SU-DHL-6 (cell line): ENCODE results near the gene ACTN1.

Source experiments
- H2AFZ ChIP-seq: fragments of 200-600 bp; sonication (generic); 2 replicates; pipeline ENCODE4 v1.6.1; 2014; ENCODE audit warnings: low read depth, mild to moderate bottlenecking, moderate library complexity, mixed read lengths, antibody characterized with exemption, low read length; ENCODE audit not compliant: severe bottlenecking
- H3F3A ChIP-seq: fragments of 200-600 bp; shearing (Covaris generic); 2 replicates; pipeline ENCODE4 v1.6.0; 2016; ENCODE audit warnings: antibody characterized with exemption, mild to moderate bottlenecking; ENCODE audit not compliant: insufficient read depth
- H3K27ac ChIP-seq: fragments of 200-600 bp; sonication (generic); 2 replicates; pipeline ENCODE4 v1.5.1; 2016; ENCODE audit warnings: low read depth, mild to moderate bottlenecking, low read length, moderate library complexity, mixed read lengths
- H3K27me3 ChIP-seq: fragments of 200-600 bp; sonication (generic), shearing (Covaris generic); 2 replicates; pipeline ENCODE4 v1.6.0; 2014; ENCODE audit warnings: mild to moderate bottlenecking, low read length
- H3K36me3 ChIP-seq: fragments of 200-600 bp; sonication (generic); 2 replicates; pipeline ENCODE4 v1.6.1; 2014; ENCODE audit warnings: mild to moderate bottlenecking, low read length, mixed read lengths
- H3K4me2 ChIP-seq: fragments of 300-600, 200-600 bp; shearing (Covaris generic), sonication (generic); 2 replicates; pipeline ENCODE4 v1.6.0; 2014; ENCODE audit warnings: low read length, low read depth, mild to moderate bottlenecking; ENCODE audit not compliant: poor library complexity, severe bottlenecking
- H3K4me3 ChIP-seq: fragments of 200-600 bp; sonication (generic); 2 replicates; pipeline ENCODE4 v1.5.1; 2014; ENCODE audit warnings: antibody characterized with exemption, low read length, mild to moderate bottlenecking, mixed read lengths; ENCODE audit not compliant: insufficient read depth, poor library complexity, severe bottlenecking
- H3K79me2 ChIP-seq: fragments of 200-600 bp; sonication (generic); 2 replicates; pipeline ENCODE4 v1.6.1; 2014; ENCODE audit warnings: mild to moderate bottlenecking, low read length, moderate library complexity; ENCODE audit not compliant: insufficient read depth
- H3K9ac ChIP-seq: fragments of 200-600 bp; sonication (generic); 2 replicates; pipeline ENCODE4 v1.7.0; 2014; ENCODE audit warnings: mild to moderate bottlenecking, low read length
- H3K9me2 ChIP-seq: fragments of 200-600 bp; sonication (generic); replicated peaks from 2 replicates; pipeline ENCODE4 v1.6.1; 2014; ENCODE audit warnings: low read length; ENCODE audit not compliant: insufficient read depth
- H3K9me3 ChIP-seq: fragments of 200-600 bp; sonication (generic); 2 replicates; pipeline ENCODE4 v1.6.1; 2014; ENCODE audit warnings: low read length, mixed read lengths; ENCODE audit not compliant: insufficient read depth
- H4K20me1 ChIP-seq: fragments of 200-600 bp; sonication (generic); 2 replicates; pipeline ENCODE4 v1.6.1; 2014; ENCODE audit warnings: low read depth, mild to moderate bottlenecking, antibody characterized with exemption, low read length, moderate library complexity, mixed read lengths
- CTCF ChIP-seq: fragments of 200-600 bp; sonication (generic); IDR thresholded peaks from one replicate; pipeline ENCODE4 v1.5.1; 2017; ENCODE audit warnings: antibody characterized with exemption, mild to moderate bottlenecking, low read length, moderate library complexity; ENCODE audit not compliant: insufficient read depth, poor library complexity, severe bottlenecking
- EZH2phosphoT487 ChIP-seq: fragments of 200-600 bp; sonication (generic), shearing (Covaris generic); conservative IDR thresholded peaks from 2 replicates; pipeline ENCODE4 v1.6.1; 2018; ENCODE audit warnings: mild to moderate bottlenecking, antibody characterized with exemption, low read length, moderate library complexity, mixed read lengths

Gene ACTN1

DNA sequence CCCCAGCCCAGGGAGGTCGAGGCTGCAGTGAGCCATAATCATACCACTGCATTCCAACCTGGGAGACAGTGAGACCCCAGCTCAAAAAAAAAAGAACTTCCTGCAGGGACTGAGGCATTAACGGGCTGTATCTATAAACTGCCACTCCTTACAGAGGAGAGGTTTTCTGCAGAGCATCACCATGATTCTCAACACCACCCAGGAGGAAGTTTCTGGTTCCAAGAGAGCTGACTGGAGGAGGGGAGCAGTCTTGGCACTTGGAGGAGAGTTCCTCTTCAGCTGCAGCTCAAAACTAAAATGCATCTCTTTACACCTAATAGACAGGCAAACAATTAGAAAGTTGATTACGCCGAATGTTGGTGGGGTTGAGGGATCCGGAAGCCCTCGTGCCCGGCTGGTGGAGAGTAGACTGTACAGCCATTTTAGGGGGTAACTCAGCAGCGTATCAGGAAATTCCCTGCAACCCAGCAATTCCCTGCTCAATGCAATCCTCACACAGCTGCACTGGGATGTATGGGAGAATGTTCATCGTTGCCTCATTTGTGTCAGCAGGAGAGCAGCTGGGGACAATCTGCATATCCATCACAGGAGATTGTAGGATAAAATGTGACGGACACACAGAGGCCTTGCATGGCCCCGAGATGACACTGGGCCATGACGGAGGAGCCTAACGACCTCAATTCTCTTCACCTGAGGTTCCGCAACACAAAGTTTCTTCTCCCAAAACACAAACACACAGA is 36.6 kb downstream of the ACTN1 start:
- H4K20me1 ChIP-seq, result no peaks in the 10 kb centered on the region

DNA sequence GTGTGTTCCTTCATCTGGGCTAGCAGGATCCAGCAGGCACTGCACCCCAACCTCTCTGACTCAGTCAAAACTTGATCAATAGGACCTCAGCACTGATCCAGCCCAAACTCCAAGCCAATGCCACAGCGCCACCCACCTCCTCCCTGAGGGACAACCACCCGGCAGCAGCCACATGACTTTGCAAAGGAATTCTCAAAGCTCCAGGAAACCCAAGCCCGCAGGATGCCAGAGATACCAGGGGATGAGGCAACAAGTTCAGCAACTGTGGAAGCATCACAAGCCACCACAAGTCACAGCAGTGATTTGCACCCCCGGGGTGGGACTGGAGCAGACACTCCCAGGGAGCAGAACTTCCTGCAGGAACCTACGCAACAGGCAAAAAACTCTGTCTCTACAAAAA is 37.3 kb downstream of the ACTN1 start:
- H3K36me3 ChIP-seq, result no peaks in the 10 kb centered on the region
- no peak overlapping the region for H2AFZ ChIP-seq
- H4K20me1 ChIP-seq, result no peaks in the 10 kb centered on the region
- H3K9ac ChIP-seq, result no peak overlapping the region
- H3K27ac ChIP-seq, result no peak overlapping the region
- TF ChIP-seq EZH2phosphoT487 (no peak), CTCF (no peak)
- H3K27me3 ChIP-seq, result no peaks in the 10 kb centered on the region
- no peaks in the 10 kb centered on the region for H3K79me2 ChIP-seq
- H3K4me2 ChIP-seq, result no peak overlapping the region
- H3K4me3 ChIP-seq, result no peak overlapping the region
- H3K9me2 ChIP-seq, result no peaks in the 10 kb centered on the region
- H3K9me3 ChIP-seq, result no peaks in the 10 kb centered on the region
- H3F3A ChIP-seq, result no peaks in the 10 kb centered on the region

More for the DNA sequence above, 36.6 kb downstream of the ACTN1 start:
- H3K9me3 ChIP-seq, result no peaks in the 10 kb centered on the region
- H3F3A ChIP-seq, result no peaks in the 10 kb centered on the region
- no peak for TF ChIP-seq EZH2phosphoT487
- TF ChIP-seq CTCF, result no peak
- no peak overlapping the region for H3K9ac ChIP-seq
- H3K36me3 ChIP-seq, result no peaks in the 10 kb centered on the region
- H3K27ac ChIP-seq, result no peak overlapping the region
- no peaks in the 10 kb centered on the region for H3K9me2 ChIP-seq
- no peak overlapping the region for H3K4me2 ChIP-seq
- no peak overlapping the region for H3K4me3 ChIP-seq
- no peak overlapping the region for H2AFZ ChIP-seq
- H3K79me2 ChIP-seq, result no peaks in the 10 kb centered on the region
- no peaks in the 10 kb centered on the region for H3K27me3 ChIP-seq

- no peak for TF ChIP-seq CTCF
- no peak for TF ChIP-seq EZH2phosphoT487
- no peaks in the 10 kb centered on the region for H3K79me2 ChIP-seq
- H4K20me1 ChIP-seq, result no peaks in the 10 kb centered on the region
- H3K4me2 ChIP-seq, result no peak overlapping the region
- no peak overlapping the region for H3K27ac ChIP-seq
- H3K9ac ChIP-seq, result no peak overlapping the region
- H2AFZ ChIP-seq, result no peak overlapping the region
- no peaks in the 10 kb centered on the region for H3F3A ChIP-seq
- no peaks in the 10 kb centered on the region for H3K36me3 ChIP-seq
- no peaks in the 10 kb centered on the region for H3K27me3 ChIP-seq
- H3K9me2 ChIP-seq, result no peaks in the 10 kb centered on the region
- H3K9me3 ChIP-seq, result no peaks in the 10 kb centered on the region
- no peak overlapping the region for H3K4me3 ChIP-seq
Observed at GRCh38 chr14:68940614-68941185, 38.4 kb downstream of the ACTN1 start.
